Neutrophil (primary cell): ENCODE results near the gene HOXB7.

Experiments
- H3K27ac ChIP-seq: fragments of 200-600 bp; sonication (generic); 2 replicates; pipeline ENCODE4 v1.5.1; 2016; ENCODE audit warnings: mild to moderate bottlenecking, moderate library complexity
- H3K27me3 ChIP-seq: fragments of 200-600 bp; sonication (generic); 2 replicates; pipeline ENCODE4 v1.6.0; 2016; ENCODE audit warnings: mild to moderate bottlenecking
- H3K36me3 ChIP-seq: fragments of 200-600 bp; sonication (generic); 2 replicates; pipeline ENCODE4 v1.5.1; 2017
- H3K4me1 ChIP-seq, 2 experiments: fragments of 200-600 bp in 1 of 2; sonication (generic) in 1 of 2; 1 replicate in 1 of 2; 2 replicates in 1 of 2; pipeline versions ENCODE4 v1.5.1 to v1.6.1; 2013 to 2016; ENCODE audit warnings: low read depth in 1 of 2, low read length in 1 of 2, mild to moderate bottlenecking in 1 of 2, moderate library complexity in 1 of 2; ENCODE audit not compliant: control insufficient read depth in 1 of 2, insufficient read depth in 1 of 2
- H3K4me3 ChIP-seq, 2 experiments: fragments of 200-600 bp in 1 of 2; sonication (generic) in 1 of 2; 1 replicate in 1 of 2; 2 replicates in 1 of 2; pipeline ENCODE4 v1.5.1; 2013 to 2016; ENCODE audit warnings: low read depth in 1 of 2, low read length in 1 of 2, mild to moderate bottlenecking in 1 of 2, moderate library complexity in 1 of 2
- H3K9me3 ChIP-seq: fragments of 200-600 bp; sonication (generic); 2 replicates; pipeline ENCODE4 v1.5.1; 2016
- CTCF ChIP-seq: fragments of 200-600 bp; sonication (generic); IDR thresholded peaks from 2 replicates; pipeline ENCODE4 v1.5.1; 2016; ENCODE audit warnings: antibody characterized with exemption

HOXB7 gene

DNA sequence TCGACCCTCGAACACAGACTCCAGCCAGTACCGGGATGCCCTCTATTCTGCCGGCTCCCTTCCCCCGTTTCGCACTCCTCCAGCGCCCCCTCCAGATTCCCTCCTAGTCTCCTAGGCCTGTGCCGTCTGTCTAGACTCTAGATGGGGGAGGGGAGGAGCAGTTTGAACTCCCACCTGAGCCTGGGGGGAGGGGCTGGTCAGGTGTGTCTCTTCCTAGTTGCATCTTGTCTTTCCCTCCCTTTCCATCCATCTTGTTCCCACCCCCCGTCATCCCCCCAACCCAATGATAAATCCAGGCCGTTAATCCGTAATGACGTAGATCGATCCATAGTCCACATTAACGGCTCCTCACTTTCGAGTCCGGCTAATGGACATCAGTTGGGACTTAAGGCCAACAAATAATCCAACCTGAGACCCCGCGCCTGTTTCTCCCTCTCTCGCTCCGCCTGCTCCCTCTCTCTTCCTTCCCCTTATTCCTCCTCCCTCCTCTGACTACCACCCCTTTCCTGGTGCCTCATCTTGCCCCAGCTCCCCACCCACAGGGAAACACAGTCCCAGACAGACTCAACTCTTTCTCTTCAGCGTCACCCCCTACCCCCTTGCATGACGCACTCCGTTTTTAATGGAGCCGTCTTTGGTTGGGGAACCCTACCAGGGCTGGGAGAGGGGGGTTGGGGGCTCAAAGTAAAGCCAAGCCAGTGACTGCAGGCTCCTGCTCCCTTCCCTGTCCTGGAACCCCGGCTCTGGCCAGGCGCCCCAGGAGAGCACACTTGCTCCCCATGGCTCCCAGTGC is 13.9 kb downstream of the HOXB7 start:
- Histone ChIP-seq H3K4me1 (peaks cover 6 to 16% of the 10 kb centered on the region in 2 experiments), H3K4me3 (no peak overlapping the region), H3K9me3 (no peaks in the 10 kb centered on the region), H3K27ac (no peak overlapping the region), H3K36me3 (no peaks in the 10 kb centered on the region), H3K27me3 (peaks cover 100% of the 10 kb centered on the region)
- no peak for TF ChIP-seq CTCF

GRCh38 chr17:48596000-48596734 is 14.7 kb downstream of the HOXB7 start:
- Histone ChIP-seq H3K4me3 (no peak overlapping the region), H3K4me1 (peaks cover 6 to 16% of the 10 kb centered on the region in 2 experiments), H3K27me3 (peaks cover 100% of the 10 kb centered on the region), H3K9me3 (no peaks in the 10 kb centered on the region), H3K36me3 (no peaks in the 10 kb centered on the region), H3K27ac (no peak overlapping the region)
- no peak for TF ChIP-seq CTCF

DNA sequence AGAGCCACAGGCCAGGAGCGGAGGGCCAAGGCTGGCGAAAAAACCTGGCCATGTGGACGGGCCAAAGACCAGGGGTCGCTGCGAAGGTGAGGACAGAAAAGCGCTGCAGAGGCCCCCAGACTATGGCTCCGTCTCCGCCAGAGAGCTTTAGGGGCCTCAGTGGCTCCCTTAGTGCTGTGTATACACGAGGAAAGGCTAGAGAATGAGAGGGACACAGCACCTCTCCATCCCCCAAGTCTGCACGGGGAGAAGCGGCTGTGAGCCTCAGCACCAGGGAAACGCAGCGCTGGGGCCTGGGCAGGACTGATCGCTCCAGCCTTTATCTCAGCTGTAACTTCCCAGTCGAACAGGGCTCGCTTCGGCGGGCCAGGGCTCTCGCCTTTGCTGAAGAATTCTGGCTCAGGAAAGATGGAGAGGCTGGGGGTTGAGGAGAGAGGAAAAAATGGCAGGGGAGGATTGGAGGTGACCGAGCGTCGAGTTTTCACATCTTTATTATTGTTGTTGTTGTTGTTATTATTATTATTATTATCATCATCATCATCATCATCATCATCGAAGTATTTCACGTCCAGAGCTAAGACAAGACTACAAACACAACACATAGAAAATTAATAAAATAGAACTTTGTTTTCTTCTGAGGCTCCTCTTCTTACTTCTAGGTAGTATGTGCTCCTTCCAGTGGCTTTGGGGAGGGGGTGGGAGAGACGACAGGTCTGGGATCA is 15.4 kb downstream of the HOXB7 start:
- TF ChIP-seq CTCF: no peak
- H3K27me3 ChIP-seq: peaks cover 100% of the 10 kb centered on the region
- no peaks in the 10 kb centered on the region for H3K36me3 ChIP-seq
- H3K4me1 ChIP-seq: peaks cover 6 to 16% of the 10 kb centered on the region in 2 experiments
- H3K9me3 ChIP-seq: no peaks in the 10 kb centered on the region
- no peak overlapping the region for H3K27ac ChIP-seq
- no peak overlapping the region for H3K4me3 ChIP-seq

DNA sequence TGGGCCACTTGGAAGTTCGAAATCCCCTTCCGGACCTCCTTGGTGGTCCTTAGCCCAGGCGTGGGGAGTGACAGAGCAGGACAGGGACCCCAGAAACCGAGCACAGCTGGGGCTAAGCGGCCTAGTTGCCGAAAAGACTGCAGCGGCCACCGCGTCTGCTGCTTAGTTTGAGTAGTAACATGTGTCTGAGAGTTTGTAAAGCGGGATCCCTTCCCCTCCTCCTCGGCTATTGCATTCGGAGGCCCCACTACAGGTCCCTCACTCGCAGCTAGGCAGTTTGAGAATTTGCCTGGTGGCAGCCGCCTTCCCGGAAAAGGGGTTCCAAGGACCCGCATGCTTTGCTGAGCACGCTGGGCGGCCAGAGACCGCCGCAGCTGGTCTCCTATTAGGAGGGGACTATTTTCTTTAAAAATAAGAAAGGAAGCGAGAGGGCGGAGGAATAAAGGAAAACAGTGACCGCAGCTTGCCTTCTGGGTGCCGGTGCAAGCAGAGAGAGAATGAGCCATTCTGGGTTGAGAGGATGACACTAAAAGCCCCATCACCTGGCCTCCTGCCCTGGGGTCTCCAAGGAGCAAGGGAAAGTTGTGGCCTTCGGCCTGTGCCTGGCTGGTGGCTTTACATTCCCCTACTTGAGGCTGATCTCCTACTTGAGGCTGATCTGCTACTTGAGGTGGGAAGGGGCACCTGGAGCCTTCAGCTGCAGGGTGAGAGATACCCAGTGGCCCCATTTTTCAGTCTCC is 16.1 kb downstream of the HOXB7 start:
- H3K4me1 ChIP-seq: peaks cover 6 to 20% of the 10 kb centered on the region in 2 experiments

More for the DNA sequence above, 16.1 kb downstream of the HOXB7 start:
- H3K9me3 ChIP-seq: no peaks in the 10 kb centered on the region
- H3K27ac ChIP-seq: no peak overlapping the region
- no peak for TF ChIP-seq CTCF
- no peak overlapping the region for H3K4me3 ChIP-seq
- H3K36me3 ChIP-seq: no peaks in the 10 kb centered on the region
- H3K27me3 ChIP-seq: peaks cover 100% of the 10 kb centered on the region
